Stimulated activated CD4-positive, alpha-beta T cell treated with anti-CD3 and anti-CD28 coated beads, Interleukin-15, amount 100 ng/mL, for 1 hour (primary cell): Measurements from ENCODE around the gene ZCCHC3.

ENCODE experiments used
- DNase-seq, 2 donors: peaks; one replicate each; pipeline ENCODE4 v3.0.0-alpha.2; 2020; ENCODE audit warnings: low read depth in 1 of 2, low spot score in 1 of 2

ZCCHC3 gene

GRCh38 chr20:284172-284571 lies 13.2 kb upstream of the ZCCHC3 start:
- DNase-seq = no peak

- DNase-seq = no peak
Measured at GRCh38 chr20:286508-286907, 10.9 kb upstream of the ZCCHC3 start.

- no peak for DNase-seq
Measured at GRCh38 chr20:288956-289692, 8.2 kb upstream of the ZCCHC3 start.

GRCh38 chr20:289693-290083 lies 7.7 kb upstream of the ZCCHC3 start:
- DNase-seq = no peak

GRCh38 chr20:290084-290831 lies 7.1 kb upstream of the ZCCHC3 start, which contains the start of gene C20orf96:
Gene C20orf96 (minus strand): TSS chr20:290750. CDS start chr20:290610, 140 bp downstream.
- DNase-seq = peak; percentile 66 to 72

- no peak for DNase-seq
Measured at GRCh38 chr20:294602-295001, 2.8 kb upstream of the ZCCHC3 start.

- DNase-seq = no peak
Measured at GRCh38 chr20:295804-296203, 1.6 kb upstream of the ZCCHC3 start.

- DNase-seq = peak in 1 of 2 donors; percentile 15
Measured at GRCh38 chr20:297925-298775, 780 bp downstream of the ZCCHC3 start.

GRCh38 chr20:298776-299391 lies 1.5 kb downstream of the ZCCHC3 start:
- no peak for DNase-seq

GRCh38 chr20:300345-300990 lies 3.1 kb downstream of the ZCCHC3 start:
- DNase-seq = no peak

GRCh38 chr20:301886-302848 lies 4.8 kb downstream of the ZCCHC3 start:
- DNase-seq = no peak

GRCh38 chr20:305745-306144 lies 8.4 kb downstream of the ZCCHC3 start:
- no peak for DNase-seq

- DNase-seq = no peak
Measured at GRCh38 chr20:308427-309038, 11.2 kb downstream of the ZCCHC3 start.

GRCh38 chr20:309306-309840 lies 12.0 kb downstream of the ZCCHC3 start:
- no peak for DNase-seq

GRCh38 chr20:309841-310644 lies 12.7 kb downstream of the ZCCHC3 start:
- peak; percentile 41 to 74 for DNase-seq

- no peak for DNase-seq
Measured at GRCh38 chr20:310645-311044, 13.3 kb downstream of the ZCCHC3 start.

- no peak for DNase-seq
Measured at GRCh38 chr20:311609-312008, 14.2 kb downstream of the ZCCHC3 start.

GRCh38 chr20:312067-312466 lies 14.7 kb downstream of the ZCCHC3 start:
- no peak for DNase-seq
